Measurements from ENCODE around the gene TMA7B.
"Not testable (repeated sequence)": the region's sequence is repeated elsewhere in the genome, so short reads cannot be mapped to it uniquely, and the experiment has no call there.

Gene TMA7B

GRCh38 chr22:39988386-39989114 lies 28.4 kb downstream of the TMA7B start:
- DNase-seq (ENCODE audit: low spot score): no peak
- TF ChIP-seq CTCF (IDR thresholded peaks at IDR 0.05; ENCODE audit: extremely low read depth, missing control alignments): no peak

GRCh38 chr22:39989633-39990032 lies 29.4 kb downstream of the TMA7B start:
- TF ChIP-seq CTCF (IDR thresholded peaks at IDR 0.05; ENCODE audit: extremely low read depth, missing control alignments): no peak
- no peak for DNase-seq (ENCODE audit: low spot score)

- DNase-seq (ENCODE audit: low spot score): no peak
- no peak for TF ChIP-seq CTCF (IDR thresholded peaks at IDR 0.05; ENCODE audit: extremely low read depth, missing control alignments)
These were observed 30.5 kb downstream of the TMA7B start for GRCh38 chr22:39990686-39991085.

GRCh38 chr22:39991159-39991860 lies 31.1 kb downstream of the TMA7B start:
- no peak for TF ChIP-seq CTCF (IDR thresholded peaks at IDR 0.05; ENCODE audit: extremely low read depth, missing control alignments)
- no peak for DNase-seq (ENCODE audit: low spot score)

GRCh38 chr22:39992088-39992826 lies 32.1 kb downstream of the TMA7B start:
- TF ChIP-seq CTCF (IDR thresholded peaks at IDR 0.05; ENCODE audit: extremely low read depth, missing control alignments): no peak

GRCh38 chr22:39992894-39993293 lies 32.7 kb downstream of the TMA7B start:
- DNase-seq (ENCODE audit: low spot score): not testable (repeated sequence)

More at GRCh38 chr22:39992088-39992826, 32.1 kb downstream of the TMA7B start:
- no peak for DNase-seq (ENCODE audit: low spot score)

- no peak for DNase-seq (ENCODE audit: low spot score)
- TF ChIP-seq CTCF (IDR thresholded peaks at IDR 0.05; ENCODE audit: extremely low read depth, missing control alignments): no peak
These were observed 33.9 kb downstream of the TMA7B start for GRCh38 chr22:39994041-39994565.

All from GM20000 (cell line).